HepG2 (cell line): ENCODE data around the gene CLP1.

Source experiments
- CTCF ChIP-seq: sonication (generic); formaldehyde crosslinking; IDR thresholded peaks from 2 replicates; pipeline ENCODE4 v1.5.0; 2020; ENCODE audit warnings: mild to moderate bottlenecking, missing genetic modification reagents, moderate library complexity
- PAWR ChIP-seq: sonication (generic); formaldehyde crosslinking; IDR thresholded peaks from 2 replicates; pipeline ENCODE4 v1.4.0; 2020; ENCODE audit warnings: missing genetic modification reagents, mild to moderate bottlenecking, borderline replicate concordance
- POLR2AphosphoS5 ChIP-seq: IDR thresholded peaks from 2 replicates; pipeline ENCODE4 v1.6.1; 2012; ENCODE audit warnings: low read depth, low read length
- RFXANK ChIP-seq: IDR thresholded peaks from 2 replicates; pipeline ENCODE4 v1.6.1; 2016
- TF ChIP-seq, protein P1 (sequence below): IDR thresholded peaks from 2 replicates; pipeline ENCODE4 v1.6.1; 2012; ENCODE audit warnings: inconsistent platforms

DNA sequence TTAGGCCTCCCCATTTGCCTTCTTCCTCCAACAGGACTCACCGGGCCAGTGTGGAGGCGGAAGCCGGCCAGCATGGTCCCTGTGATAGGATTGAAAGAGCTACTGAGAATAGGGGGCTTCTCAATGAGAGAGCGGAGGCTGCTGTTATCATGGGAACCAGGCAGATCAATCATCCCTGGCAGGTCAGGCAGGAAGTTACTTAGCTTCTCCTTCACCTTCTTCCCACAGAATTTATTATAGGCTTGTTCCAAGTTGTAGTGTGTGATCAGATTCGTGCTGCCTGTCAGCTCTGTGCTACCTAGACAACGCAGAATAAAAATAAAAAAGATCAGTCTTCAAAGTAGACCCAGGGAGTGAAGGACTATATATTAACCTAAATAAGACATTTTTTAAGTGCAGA is 47.4 kb downstream of the CLP1 start:
- TF ChIP-seq RFXANK (CRISPR knock-in tag) (no peak), PAWR (CRISPR knock-in tag) (no peak), POLR2AphosphoS5 (no peak), CTCF (CRISPR knock-in tag) (no peak)
- TF ChIP-seq, protein P1, sequence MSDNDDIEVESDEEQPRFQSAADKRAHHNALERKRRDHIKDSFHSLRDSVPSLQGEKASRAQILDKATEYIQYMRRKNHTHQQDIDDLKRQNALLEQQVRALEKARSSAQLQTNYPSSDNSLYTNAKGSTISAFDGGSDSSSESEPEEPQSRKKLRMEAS = no peak
